Measurements from ENCODE around the gene XKR8. TPM values are rescaled to one million over a fixed set of nuclear protein-coding genes. Genes with fewer than 3 reads are reported as not detected.

The XKR8 gene
- polyA plus RNA-seq, 3 donors, result 12.3 to 36.7 (median 25.9) TPM

DNA sequence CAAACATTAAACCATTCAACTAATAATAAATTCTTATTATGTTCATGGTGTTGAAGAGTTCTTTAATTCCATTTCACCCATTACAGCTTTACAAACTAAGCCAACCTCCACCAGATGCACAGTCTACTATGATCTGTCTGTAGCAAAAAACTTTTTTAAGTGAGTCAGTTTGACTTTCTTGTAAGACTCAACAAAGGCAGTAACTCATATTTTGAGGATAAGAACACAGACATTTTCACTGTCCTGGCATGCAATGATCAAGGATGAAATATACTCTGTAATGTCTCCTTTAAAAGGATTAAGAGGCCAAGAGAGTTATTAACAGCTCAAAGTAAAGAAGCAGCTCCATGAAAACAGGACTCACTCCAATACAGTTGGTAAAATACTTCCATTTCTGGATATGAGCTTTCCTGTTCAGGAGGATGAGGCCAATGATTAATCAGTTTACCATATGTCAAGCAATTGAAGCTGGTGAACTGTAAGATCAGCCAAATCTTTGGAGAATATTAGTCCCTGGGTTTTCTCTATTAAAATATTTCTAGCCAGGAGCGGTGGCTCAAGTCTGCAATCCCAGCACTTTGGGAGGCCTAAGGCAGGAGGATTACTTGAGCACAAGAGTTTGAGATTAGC, 20.6 kb downstream of the XKR8 start:
- DNase-seq, result no peak
- Histone ChIP-seq H3K4me3 (replicated peaks in 1 of 3; ENCODE audit: low read depth in 2 of 3, low read length in 3 of 3) (no peak overlapping the region), H3K36me3 (replicated peaks in 1 of 2; ENCODE audit: control insufficient read depth in 1 of 2, insufficient read depth in 2 of 2, low read length in 2 of 2) (peaks cover 7 to 50% of the 10 kb centered on the region in 2 donors), H3K27ac (ENCODE audit: low read depth in 1 of 2, low read length in 2 of 2) (peak overlapping the region in 1 of 2 donors; percentile 26), H3K79me2 (ENCODE audit: insufficient read depth, low read length) (no peaks in the 10 kb centered on the region), H3K9me3 (replicated peaks in 1 of 2; ENCODE audit: control insufficient read depth in 1 of 2, insufficient read depth in 1 of 2, low read length in 2 of 2) (no peaks in the 10 kb centered on the region), H3K9ac (ENCODE audit: insufficient read depth, low read length, poor library complexity, severe bottlenecking) (no peak overlapping the region), H3K4me2 (replicated peaks; ENCODE audit: extremely low read depth, low read length, poor library complexity, severe bottlenecking) (no peak overlapping the region), H3K4me1 (ENCODE audit: control insufficient read depth in 1 of 2, insufficient read depth in 2 of 2, low read length in 2 of 2) (peaks cover 11 to 13% of the 10 kb centered on the region in 2 donors), H3K27me3 (ENCODE audit: control insufficient read depth in 2 of 2, insufficient read depth in 2 of 2, low read length in 2 of 2) (no peaks in the 10 kb centered on the region), H2AFZ (ENCODE audit: insufficient read depth, low read depth, low read length, poor library complexity, severe bottlenecking) (no peak overlapping the region), H4K20me1 (ENCODE audit: insufficient read depth, low read length) (no peaks in the 10 kb centered on the region)
- Mint-ChIP-seq H3K36me3 (peaks cover 27 to 43% of the 10 kb centered on the region in 2 donors), H3K4me1 (no peaks in the 10 kb centered on the region), H3K4me3 (no peak overlapping the region), H3K27me3 (ENCODE audit: low read depth in 3 of 3) (no peaks in the 10 kb centered on the region), H3K27ac (peak overlapping the region in 3 of 7 donors; percentile 43 to 69 (median 56)), H3K9me3 (no peaks in the 10 kb centered on the region)
- TF ChIP-seq, protein P1, sequence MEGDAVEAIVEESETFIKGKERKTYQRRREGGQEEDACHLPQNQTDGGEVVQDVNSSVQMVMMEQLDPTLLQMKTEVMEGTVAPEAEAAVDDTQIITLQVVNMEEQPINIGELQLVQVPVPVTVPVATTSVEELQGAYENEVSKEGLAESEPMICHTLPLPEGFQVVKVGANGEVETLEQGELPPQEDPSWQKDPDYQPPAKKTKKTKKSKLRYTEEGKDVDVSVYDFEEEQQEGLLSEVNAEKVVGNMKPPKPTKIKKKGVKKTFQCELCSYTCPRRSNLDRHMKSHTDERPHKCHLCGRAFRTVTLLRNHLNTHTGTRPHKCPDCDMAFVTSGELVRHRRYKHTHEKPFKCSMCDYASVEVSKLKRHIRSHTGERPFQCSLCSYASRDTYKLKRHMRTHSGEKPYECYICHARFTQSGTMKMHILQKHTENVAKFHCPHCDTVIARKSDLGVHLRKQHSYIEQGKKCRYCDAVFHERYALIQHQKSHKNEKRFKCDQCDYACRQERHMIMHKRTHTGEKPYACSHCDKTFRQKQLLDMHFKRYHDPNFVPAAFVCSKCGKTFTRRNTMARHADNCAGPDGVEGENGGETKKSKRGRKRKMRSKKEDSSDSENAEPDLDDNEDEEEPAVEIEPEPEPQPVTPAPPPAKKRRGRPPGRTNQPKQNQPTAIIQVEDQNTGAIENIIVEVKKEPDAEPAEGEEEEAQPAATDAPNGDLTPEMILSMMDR (IDR thresholded peaks at IDR 0.05), result no peak
- no CpG with 5 or more reads among the region's 1 CpG for WGBS (ENCODE audit: insufficient coverage)
- intact Hi-C loops (cut with micrococcal nuclease), result loop anchor here in 1 of 2 donors (2.0 kb wide), 1 partner anchor 124 kb away; no protein-coding TSS in a partner anchor

DNA sequence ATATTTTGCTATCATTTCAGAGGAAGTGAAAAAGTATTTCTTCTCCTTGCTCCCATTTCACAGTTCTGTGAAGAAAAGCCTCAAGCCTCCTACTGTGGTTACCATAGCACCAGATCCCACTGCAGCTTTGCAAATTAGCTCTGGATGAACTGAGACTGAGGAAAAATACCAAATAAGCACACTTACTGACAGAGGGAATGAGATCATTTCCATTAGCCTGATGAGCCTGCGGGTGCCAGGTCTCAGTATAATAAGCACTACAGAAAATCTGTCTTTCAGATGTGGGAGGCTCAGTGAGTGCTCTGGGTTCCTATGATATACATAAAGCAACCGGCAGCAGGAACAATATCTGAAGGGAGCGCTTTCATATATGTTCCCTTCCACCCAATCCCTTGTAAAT, 21.4 kb downstream of the XKR8 start:
- no peak overlapping the region for H3K4me3 ChIP-seq (replicated peaks in 1 of 3; ENCODE audit: low read depth in 2 of 3, low read length in 3 of 3)
- no peaks in the 10 kb centered on the region for H3K27me3 ChIP-seq (ENCODE audit: control insufficient read depth in 2 of 2, insufficient read depth in 2 of 2, low read length in 2 of 2)
- Mint-ChIP-seq H3K9me3 (no peaks in the 10 kb centered on the region), H3K27ac (no peak overlapping the region), H3K4me1 (no peaks in the 10 kb centered on the region), H3K27me3 (ENCODE audit: low read depth in 3 of 3) (no peaks in the 10 kb centered on the region), H3K4me3 (no peak overlapping the region), H3K36me3 (peaks cover 26 to 40% of the 10 kb centered on the region in 2 donors)
- H3K9me3 ChIP-seq (replicated peaks in 1 of 2; ENCODE audit: control insufficient read depth in 1 of 2, insufficient read depth in 1 of 2, low read length in 2 of 2), result no peaks in the 10 kb centered on the region
- H3K9ac ChIP-seq (ENCODE audit: insufficient read depth, low read length, poor library complexity, severe bottlenecking), result no peak overlapping the region
- no peak overlapping the region for H2AFZ ChIP-seq (ENCODE audit: insufficient read depth, low read depth, low read length, poor library complexity, severe bottlenecking)
- no peaks in the 10 kb centered on the region for H4K20me1 ChIP-seq (ENCODE audit: insufficient read depth, low read length)
- H3K27ac ChIP-seq (ENCODE audit: low read depth in 1 of 2, low read length in 2 of 2), result no peak overlapping the region
- H3K4me1 ChIP-seq (ENCODE audit: control insufficient read depth in 1 of 2, insufficient read depth in 2 of 2, low read length in 2 of 2), result peaks cover 11 to 13% of the 10 kb centered on the region in 2 donors
- H3K4me2 ChIP-seq (replicated peaks; ENCODE audit: extremely low read depth, low read length, poor library complexity, severe bottlenecking), result no peak overlapping the region
- no CpG with 5 or more reads among the region's 3 CpGs for WGBS (ENCODE audit: insufficient coverage)
- DNase-seq, result no peak
- intact Hi-C loops (cut with micrococcal nuclease), result loop anchor here in 1 of 2 donors (2.0 kb wide), 1 partner anchor 124 kb away; no protein-coding TSS in a partner anchor
- no peaks in the 10 kb centered on the region for H3K79me2 ChIP-seq (ENCODE audit: insufficient read depth, low read length)
- TF ChIP-seq, protein P1 (IDR thresholded peaks at IDR 0.05), result no peak
- peaks cover 7 to 54% of the 10 kb centered on the region in 2 donors for H3K36me3 ChIP-seq (replicated peaks in 1 of 2; ENCODE audit: control insufficient read depth in 1 of 2, insufficient read depth in 2 of 2, low read length in 2 of 2)
